ENCODE data around the gene TUBA4A. TPM values are rescaled to one million over a fixed set of nuclear protein-coding genes. Genes with fewer than 3 reads are reported as not detected.

The TUBA4A gene
- total and polyA plus RNA-seq, 10 of the 15 experiments (the other 5 are each of a cell fraction or from before 2014, with no cell fraction given): 58.2 to 325 (median 134) TPM

DNA sequence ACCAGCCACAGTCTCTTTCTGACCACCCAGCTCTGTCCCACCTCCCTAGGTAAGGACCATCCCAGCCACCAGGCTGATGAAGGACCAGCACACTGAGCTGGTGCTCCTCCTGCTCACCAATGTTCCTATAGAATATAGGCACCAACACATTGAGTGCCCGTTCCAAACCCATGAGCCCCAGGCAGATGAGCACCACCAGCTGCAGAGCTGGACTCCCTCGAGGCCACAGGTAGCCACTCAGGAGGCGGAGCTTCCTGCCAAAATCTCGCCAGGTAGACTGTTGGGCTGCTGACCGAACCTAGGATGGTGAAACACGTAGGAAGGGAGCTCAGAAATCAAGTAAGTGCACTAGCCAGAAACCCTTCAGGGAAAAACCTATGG, 37.2 kb downstream of the TUBA4A start (continued):
- TF ChIP-seq, protein P1, sequence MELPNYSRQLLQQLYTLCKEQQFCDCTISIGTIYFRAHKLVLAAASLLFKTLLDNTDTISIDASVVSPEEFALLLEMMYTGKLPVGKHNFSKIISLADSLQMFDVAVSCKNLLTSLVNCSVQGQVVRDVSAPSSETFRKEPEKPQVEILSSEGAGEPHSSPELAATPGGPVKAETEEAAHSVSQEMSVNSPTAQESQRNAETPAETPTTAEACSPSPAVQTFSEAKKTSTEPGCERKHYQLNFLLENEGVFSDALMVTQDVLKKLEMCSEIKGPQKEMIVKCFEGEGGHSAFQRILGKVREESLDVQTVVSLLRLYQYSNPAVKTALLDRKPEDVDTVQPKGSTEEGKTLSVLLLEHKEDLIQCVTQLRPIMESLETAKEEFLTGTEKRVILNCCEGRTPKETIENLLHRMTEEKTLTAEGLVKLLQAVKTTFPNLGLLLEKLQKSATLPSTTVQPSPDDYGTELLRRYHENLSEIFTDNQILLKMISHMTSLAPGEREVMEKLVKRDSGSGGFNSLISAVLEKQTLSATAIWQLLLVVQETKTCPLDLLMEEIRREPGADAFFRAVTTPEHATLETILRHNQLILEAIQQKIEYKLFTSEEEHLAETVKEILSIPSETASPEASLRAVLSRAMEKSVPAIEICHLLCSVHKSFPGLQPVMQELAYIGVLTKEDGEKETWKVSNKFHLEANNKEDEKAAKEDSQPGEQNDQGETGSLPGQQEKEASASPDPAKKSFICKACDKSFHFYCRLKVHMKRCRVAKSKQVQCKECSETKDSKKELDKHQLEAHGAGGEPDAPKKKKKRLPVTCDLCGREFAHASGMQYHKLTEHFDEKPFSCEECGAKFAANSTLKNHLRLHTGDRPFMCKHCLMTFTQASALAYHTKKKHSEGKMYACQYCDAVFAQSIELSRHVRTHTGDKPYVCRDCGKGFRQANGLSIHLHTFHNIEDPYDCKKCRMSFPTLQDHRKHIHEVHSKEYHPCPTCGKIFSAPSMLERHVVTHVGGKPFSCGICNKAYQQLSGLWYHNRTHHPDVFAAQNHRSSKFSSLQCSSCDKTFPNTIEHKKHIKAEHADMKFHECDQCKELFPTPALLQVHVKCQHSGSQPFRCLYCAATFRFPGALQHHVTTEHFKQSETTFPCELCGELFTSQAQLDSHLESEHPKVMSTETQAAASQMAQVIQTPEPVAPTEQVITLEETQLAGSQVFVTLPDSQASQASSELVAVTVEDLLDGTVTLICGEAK (IDR thresholded peaks at IDR 0.05; ENCODE audit: borderline replicate concordance): no peak
- TF ChIP-seq ZNF207 (IDR thresholded peaks at IDR 0.05; ENCODE audit: borderline replicate concordance) (no peak), SUZ12 (IDR thresholded peaks at IDR 0.05; ENCODE audit: unreplicated experiment) (no peak), ETV6 (conservative IDR thresholded peaks at IDR 0.05 in 1 of 2, IDR thresholded peaks at IDR 0.05 in 1 of 2; ENCODE audit: borderline replicate concordance in 1 of 2, low read depth in 1 of 2) (no peak)

GRCh38 chr2:219215871-219216534, 37.7 kb downstream of the TUBA4A start:
- Histone ChIP-seq H3K27me3 (replicated peaks in 1 of 2; ENCODE audit: control insufficient read depth in 2 of 2, insufficient read depth in 2 of 2, low read length in 1 of 2) (no peaks in the 10 kb centered on the region), H3K27ac (ENCODE audit: control insufficient read depth, insufficient read depth) (no peak overlapping the region), H3K4me3 (no peak overlapping the region), H3K4me1 (ENCODE audit: control insufficient read depth, insufficient read depth, low read length) (peaks cover 16% of the 10 kb centered on the region), H3K79me2 (ENCODE audit: control insufficient read depth, insufficient read depth, low read length) (peaks cover 14% of the 10 kb centered on the region), H3K36me3 (ENCODE audit: control insufficient read depth in 2 of 2, insufficient read depth in 2 of 2, low read length in 1 of 2) (peaks cover 1 to 18% of the 10 kb centered on the region in 2 experiments), H2AFZ (ENCODE audit: control insufficient read depth, low read depth, low read length) (no peak overlapping the region), H3K4me2 (ENCODE audit: control insufficient read depth, insufficient read depth) (peak overlapping the region; percentile 99; the same call in 1 of the 2 replicates), H3K9me3 (replicated peaks; ENCODE audit: control insufficient read depth, insufficient read depth, low read length) (no peaks in the 10 kb centered on the region), H4K20me1 (ENCODE audit: control insufficient read depth, insufficient read depth) (no peaks in the 10 kb centered on the region; the same call in 1 of the 2 replicates), H3K9ac (ENCODE audit: control insufficient read depth, insufficient read depth, low read length) (no peak overlapping the region)
- POLR2A ChIA-PET: interaction anchor here (0.5 to 3.8 kb wide), 6 partner anchors 9 to 40 kb away, joined by 3 to 21 read pairs (median 4); partner anchors contain the start of genes ANKZF1, ATG9A, CNPPD1 and TUBA4B
- DNase-seq (ENCODE audit: low read depth, low spot score) (no peak), FAIRE-seq (no peak), ATAC-seq (no peak)
- TF ChIP-seq, protein P2, sequence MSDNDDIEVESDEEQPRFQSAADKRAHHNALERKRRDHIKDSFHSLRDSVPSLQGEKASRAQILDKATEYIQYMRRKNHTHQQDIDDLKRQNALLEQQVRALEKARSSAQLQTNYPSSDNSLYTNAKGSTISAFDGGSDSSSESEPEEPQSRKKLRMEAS (IDR thresholded peaks at IDR 0.05; ENCODE audit: low read depth, low read length): no peak
- TF ChIP-seq NBN (IDR thresholded peaks at IDR 0.05) (no peak), CBX3 (IDR thresholded peaks at IDR 0.05; ENCODE audit: borderline replicate concordance, low read depth) (no peak), POLR2A (IDR thresholded peaks at IDR 0.05; ENCODE audit: low read depth, low read length) (0 out of 2 replicates have a peak, but pooled peaks have one; percentile 30)
- in situ Hi-C loops (cut with MboI): no loop called here
- SMC1A ChIA-PET (ENCODE audit: uncharacterized antibody, unreplicated experiment): interaction anchor here (0.7 to 2.4 kb wide), 3 partner anchors 10 to 79 kb away, joined by 3 to 9 read pairs (median 7); partner anchors contain the start of gene ZFAND2B
- intact Hi-C loops (cut with micrococcal nuclease; ENCODE audit: unreplicated experiment): no loop called here
- CTCF ChIA-PET: interaction anchor here (0.8 to 3.2 kb wide), 9 partner anchors 9 to 136 kb away, joined by 3 to 14 read pairs (median 4); partner anchors contain the start of gene ZFAND2B
- RAD21 ChIA-PET (ENCODE audit: unreplicated experiment): interaction anchor here (1.3 kb wide), 1 partner anchor 40 kb away, joined by 4 read pairs; the partner anchor contains the start of gene CNPPD1
- no TSS peak for BruUV-seq (replicated peaks)
- over 99% methylated on average over 27 of the region's 27 CpGs for WGBS (ENCODE audit: insufficient coverage, insufficient replicate concordance, low lambda C conversion rate, missing lambda C conversion rate)

Data from GM12878 (cell line).